NB4 (cell line): ENCODE measurements around the gene RABL6.

Source experiments
- POLR2A ChIP-seq: IDR thresholded peaks from 2 replicates; pipeline ENCODE4 v1.6.1; 2011; ENCODE audit warnings: mild to moderate bottlenecking; ENCODE audit not compliant: insufficient read length; ENCODE audit errors: extremely low read depth
- TF ChIP-seq, protein P1 (sequence below): IDR thresholded peaks from one replicate; pipeline ENCODE4 v1.5.1; 2012; ENCODE audit warnings: low read depth, low read length
- TF ChIP-seq, protein P2 (sequence below): IDR thresholded peaks from 2 replicates; pipeline ENCODE4 v1.6.1; 2011; ENCODE audit warnings: low read depth, low read length

DNA sequence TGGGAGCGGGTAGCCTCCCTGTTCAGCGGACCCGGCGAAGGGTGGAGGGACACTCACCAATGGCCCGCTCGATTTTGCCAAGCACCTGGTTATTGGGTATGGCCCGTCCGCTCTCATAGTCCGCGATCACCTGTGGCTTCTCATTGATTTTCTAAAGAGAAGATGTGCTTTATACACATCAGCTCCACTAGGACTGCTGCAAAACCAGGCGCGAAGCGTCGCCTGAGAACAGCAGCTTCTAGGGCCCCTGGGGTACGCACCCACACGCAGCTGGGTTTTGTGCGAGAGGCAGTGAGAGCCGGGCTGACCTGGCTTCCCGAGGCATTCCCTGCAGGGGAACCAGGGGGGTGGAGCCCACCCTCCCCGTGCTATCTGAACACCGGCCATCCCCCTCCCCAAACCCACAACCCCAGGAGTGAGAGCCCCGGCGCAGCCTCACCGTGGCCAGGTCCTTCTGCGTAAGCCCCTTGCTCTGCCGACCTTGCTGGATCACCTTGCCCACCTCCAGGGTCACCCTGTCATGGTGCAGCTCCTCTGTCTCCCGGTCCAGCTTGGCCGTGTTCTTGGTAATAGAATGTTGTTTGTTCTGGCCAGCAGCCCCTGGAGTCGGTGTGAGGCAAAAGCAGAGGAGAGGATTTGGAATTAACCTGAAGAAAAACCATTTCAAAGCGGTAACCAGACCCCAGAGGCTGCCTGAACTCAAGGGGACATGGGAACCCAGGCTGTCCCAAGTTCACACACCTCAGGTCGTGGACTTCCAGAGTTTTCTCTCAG lies 55.3 kb downstream of the RABL6 start:
- TF ChIP-seq, protein P1, sequence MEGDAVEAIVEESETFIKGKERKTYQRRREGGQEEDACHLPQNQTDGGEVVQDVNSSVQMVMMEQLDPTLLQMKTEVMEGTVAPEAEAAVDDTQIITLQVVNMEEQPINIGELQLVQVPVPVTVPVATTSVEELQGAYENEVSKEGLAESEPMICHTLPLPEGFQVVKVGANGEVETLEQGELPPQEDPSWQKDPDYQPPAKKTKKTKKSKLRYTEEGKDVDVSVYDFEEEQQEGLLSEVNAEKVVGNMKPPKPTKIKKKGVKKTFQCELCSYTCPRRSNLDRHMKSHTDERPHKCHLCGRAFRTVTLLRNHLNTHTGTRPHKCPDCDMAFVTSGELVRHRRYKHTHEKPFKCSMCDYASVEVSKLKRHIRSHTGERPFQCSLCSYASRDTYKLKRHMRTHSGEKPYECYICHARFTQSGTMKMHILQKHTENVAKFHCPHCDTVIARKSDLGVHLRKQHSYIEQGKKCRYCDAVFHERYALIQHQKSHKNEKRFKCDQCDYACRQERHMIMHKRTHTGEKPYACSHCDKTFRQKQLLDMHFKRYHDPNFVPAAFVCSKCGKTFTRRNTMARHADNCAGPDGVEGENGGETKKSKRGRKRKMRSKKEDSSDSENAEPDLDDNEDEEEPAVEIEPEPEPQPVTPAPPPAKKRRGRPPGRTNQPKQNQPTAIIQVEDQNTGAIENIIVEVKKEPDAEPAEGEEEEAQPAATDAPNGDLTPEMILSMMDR: no peak
- no peak for TF ChIP-seq POLR2A
- TF ChIP-seq, protein P2, sequence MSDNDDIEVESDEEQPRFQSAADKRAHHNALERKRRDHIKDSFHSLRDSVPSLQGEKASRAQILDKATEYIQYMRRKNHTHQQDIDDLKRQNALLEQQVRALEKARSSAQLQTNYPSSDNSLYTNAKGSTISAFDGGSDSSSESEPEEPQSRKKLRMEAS: no peak
